Trophoblast cell (in vitro differentiated cells and primary cell): Measurements from ENCODE around the gene FLII.

Experiments used
- DNase-seq, 2 donors: peaks; one replicate each; pipeline ENCODE4 v3.0.0-alpha.2; 2016
- H2AFZ ChIP-seq: 2 replicates; pipeline ENCODE4 v1.6.1; 2013; ENCODE audit warnings: low read length, moderate library complexity, mild to moderate bottlenecking; ENCODE audit not compliant: insufficient read depth, poor library complexity
- H2AK5ac ChIP-seq: 2 replicates; pipeline ENCODE4 v1.6.1; 2013; ENCODE audit warnings: mild to moderate bottlenecking, low read length
- H2BK120ac ChIP-seq: 2 replicates; pipeline ENCODE4 v1.6.1; 2013; ENCODE audit warnings: low read length, mild to moderate bottlenecking, moderate library complexity; ENCODE audit not compliant: insufficient read depth, poor library complexity
- H2BK12ac ChIP-seq: 2 replicates; pipeline ENCODE4 v1.6.1; 2013; ENCODE audit warnings: mild to moderate bottlenecking, low read length, moderate library complexity
- H2BK5ac ChIP-seq: 2 replicates; pipeline ENCODE4 v1.6.1; 2013; ENCODE audit warnings: low read length, low read depth, moderate library complexity, mild to moderate bottlenecking; ENCODE audit not compliant: poor library complexity
- H3K14ac ChIP-seq: 2 replicates; pipeline ENCODE4 v1.6.1; 2013; ENCODE audit warnings: mild to moderate bottlenecking, low read length
- H3K18ac ChIP-seq: 2 replicates; pipeline ENCODE4 v1.6.1; 2013; ENCODE audit warnings: mild to moderate bottlenecking, low read length
- H3K23ac ChIP-seq: 2 replicates; pipeline ENCODE4 v1.6.1; 2013; ENCODE audit warnings: low read length
- H3K27ac ChIP-seq: 2 replicates; pipeline ENCODE4 v1.5.1; 2013; ENCODE audit warnings: low read depth, mild to moderate bottlenecking, inconsistent platforms, low read length, moderate library complexity
- H3K27me3 ChIP-seq: 2 replicates; pipeline ENCODE4 v1.6.1; 2013; ENCODE audit warnings: inconsistent platforms, mild to moderate bottlenecking, low read length, moderate library complexity; ENCODE audit not compliant: insufficient read depth
- H3K36me3 ChIP-seq, 2 experiments: 1 replicate in 1 of 2; 2 replicates in 1 of 2; pipeline ENCODE4 v1.6.1; 2013; ENCODE audit warnings: low read length in 2 of 2, mild to moderate bottlenecking in 2 of 2, moderate library complexity in 1 of 2; ENCODE audit not compliant: insufficient read depth in 2 of 2, control insufficient read depth in 1 of 2
- H3K4ac ChIP-seq: 2 replicates; pipeline ENCODE4 v1.6.1; 2013; ENCODE audit warnings: low read depth, mild to moderate bottlenecking, low read length, moderate library complexity
- H3K4me1 ChIP-seq, 2 experiments: 1 replicate in 1 of 2; 2 replicates in 1 of 2; pipeline ENCODE4 v1.6.1; 2013; ENCODE audit warnings: low read length in 2 of 2, mild to moderate bottlenecking in 2 of 2, moderate library complexity in 1 of 2; ENCODE audit not compliant: insufficient read depth in 2 of 2, control insufficient read depth in 1 of 2
- H3K4me2 ChIP-seq: 2 replicates; pipeline ENCODE4 v1.6.1; 2013; ENCODE audit warnings: inconsistent platforms, mild to moderate bottlenecking, low read length, moderate library complexity
- H3K4me3 ChIP-seq: 2 replicates; pipeline ENCODE4 v1.5.1; 2013; ENCODE audit warnings: mild to moderate bottlenecking, low read depth, low read length, inconsistent platforms
- H3K79me1 ChIP-seq: one replicate; pipeline ENCODE4 v1.6.1; 2013; ENCODE audit warnings: low read length
- H3K79me2 ChIP-seq: 2 replicates; pipeline ENCODE4 v1.6.1; 2013; ENCODE audit warnings: low read length, mild to moderate bottlenecking; ENCODE audit not compliant: control insufficient read depth, insufficient read depth, poor library complexity
- H3K9ac ChIP-seq: 2 replicates; pipeline ENCODE4 v1.6.1; 2013; ENCODE audit warnings: mild to moderate bottlenecking, low read length
- H3K9me3 ChIP-seq: 2 replicates; pipeline ENCODE4 v1.6.1; 2013; ENCODE audit warnings: low read depth, mild to moderate bottlenecking, control low read depth, inconsistent platforms, low read length; ENCODE audit not compliant: insufficient read depth
- H4K12ac ChIP-seq: 2 replicates; pipeline ENCODE4 v1.6.1; 2013; ENCODE audit warnings: low read depth, mild to moderate bottlenecking, low read length, moderate library complexity
- H4K8ac ChIP-seq: 2 replicates; pipeline ENCODE4 v1.6.1; 2013; ENCODE audit warnings: low read depth, mild to moderate bottlenecking, low read length, moderate library complexity
- H4K91ac ChIP-seq: one replicate; pipeline ENCODE4 v1.6.1; 2013; ENCODE audit warnings: low read depth, mild to moderate bottlenecking, low read length, moderate library complexity
- WGBS: extraction: QIAGEN DNeasy Blood & Tissue Kit; methylation state at CpG from one replicate; pipeline ENCODE4 v1.1.7; 2013; ENCODE audit warnings: missing lambda C conversion rate; ENCODE audit not compliant: insufficient read length, insufficient coverage; ENCODE audit errors: extremely low coverage; 5-methylcytosine and 5-hydroxymethylcytosine counted together

The FLII gene

DNA sequence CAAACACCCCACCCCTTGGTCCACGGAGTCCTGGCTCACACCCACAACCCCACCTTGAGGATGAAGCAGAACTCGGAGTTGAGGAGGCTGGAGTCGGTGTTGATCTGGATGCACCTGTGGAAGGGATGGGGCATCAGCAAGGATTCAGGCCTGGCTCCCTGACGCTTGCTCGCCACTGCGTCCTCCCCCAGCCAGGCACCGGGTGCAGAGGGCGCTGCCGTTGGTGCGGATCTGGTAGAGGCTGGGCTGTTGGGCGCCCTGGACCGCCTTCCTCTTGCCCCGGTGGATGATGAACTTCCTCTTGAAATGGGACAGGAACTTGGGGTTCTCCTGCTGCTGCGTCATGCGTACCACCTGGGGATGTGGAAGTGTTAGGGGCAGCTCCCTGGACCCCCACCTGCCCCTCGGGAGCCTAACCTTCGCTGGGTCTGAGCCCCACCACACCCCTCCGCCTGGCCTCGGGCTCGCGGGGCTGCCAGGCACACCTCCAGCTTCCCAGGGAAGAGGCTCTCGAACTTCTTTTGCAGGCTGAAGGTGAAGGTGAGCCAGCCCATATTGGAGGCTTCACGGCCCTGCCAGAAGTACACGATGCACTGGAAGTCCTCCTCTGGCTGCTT, 12.3 kb downstream of the FLII start:
- Histone ChIP-seq H4K12ac (no peak overlapping the region), H3K9ac (no peak overlapping the region), H3K4ac (no peak overlapping the region), H3K23ac (no peak overlapping the region), H3K79me2 (no peaks in the 10 kb centered on the region), H4K8ac (no peak overlapping the region), H2AK5ac (no peak overlapping the region), H3K4me3 (no peak overlapping the region), H3K9me3 (peaks cover under 1% of the 10 kb centered on the region), H2AFZ (no peak overlapping the region), H3K79me1 (no peaks in the 10 kb centered on the region), H3K18ac (no peak overlapping the region), H2BK120ac (no peak overlapping the region), H3K4me1 (no peaks in the 10 kb centered on the region), H3K14ac (no peak overlapping the region), H2BK5ac (no peak overlapping the region), H3K27me3 (no peaks in the 10 kb centered on the region), H3K36me3 (peaks cover 82% of the 10 kb centered on the region in 2 experiments), H3K4me2 (no peak overlapping the region), H4K91ac (no peak overlapping the region), H2BK12ac (no peak overlapping the region), H3K27ac (no peak overlapping the region)
- WGBS, result no CpG with 5 or more reads among the region's 24 CpGs
- no peak for DNase-seq

DNA sequence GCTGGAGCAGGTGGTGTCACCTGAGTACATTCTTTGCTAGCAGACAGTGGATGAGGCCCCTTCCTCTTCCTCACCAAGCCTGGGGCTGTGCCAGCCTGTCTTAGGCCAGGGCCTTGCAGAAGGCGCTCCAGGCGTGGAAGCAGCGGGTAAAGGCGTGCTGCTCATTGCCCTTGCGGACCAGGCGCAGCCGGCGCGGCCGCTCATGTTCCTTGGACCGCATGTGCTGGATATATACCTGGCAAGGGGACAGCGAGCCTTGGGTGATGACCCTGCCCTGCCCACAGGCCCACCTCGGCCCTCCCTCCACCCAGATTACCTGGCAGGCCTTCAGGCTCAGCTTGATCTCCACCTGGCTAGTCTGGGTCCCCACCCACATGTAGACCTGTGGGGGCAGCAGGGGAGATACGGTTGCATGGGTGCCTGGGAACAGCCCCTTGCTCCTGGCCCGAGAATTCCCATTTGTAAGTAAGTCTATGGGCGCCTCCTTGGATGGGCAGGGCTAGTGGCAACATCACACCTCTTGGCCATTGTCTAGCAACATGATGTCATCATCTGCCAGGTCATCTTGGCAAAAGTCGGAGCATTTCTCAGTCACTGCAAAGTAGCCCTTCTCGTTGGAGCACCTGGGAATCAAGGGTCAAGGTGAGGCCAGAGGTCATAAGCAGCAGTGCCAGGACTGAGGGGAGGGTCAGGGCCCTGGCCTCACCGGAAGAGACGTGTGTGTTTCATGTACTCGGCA, 13.3 kb downstream of the FLII start:
- Histone ChIP-seq H4K12ac (no peak overlapping the region), H3K23ac (no peak overlapping the region), H3K4me3 (no peak overlapping the region), H4K91ac (no peak overlapping the region), H3K4ac (no peak overlapping the region), H2AK5ac (no peak overlapping the region), H3K4me2 (no peak overlapping the region), H3K27ac (no peak overlapping the region), H2AFZ (no peak overlapping the region), H3K4me1 (no peaks in the 10 kb centered on the region), H3K14ac (no peak overlapping the region), H3K27me3 (no peaks in the 10 kb centered on the region), H3K36me3 (peaks cover 82% of the 10 kb centered on the region in 2 experiments), H3K79me1 (no peaks in the 10 kb centered on the region), H3K18ac (no peak overlapping the region), H2BK12ac (no peak overlapping the region), H3K9ac (no peak overlapping the region), H3K79me2 (no peaks in the 10 kb centered on the region), H2BK5ac (no peak overlapping the region), H2BK120ac (no peak overlapping the region), H4K8ac (no peak overlapping the region), H3K9me3 (peaks cover 1% of the 10 kb centered on the region)
- no peak for DNase-seq
- no CpG with 5 or more reads among the region's 21 CpGs for WGBS

DNA sequence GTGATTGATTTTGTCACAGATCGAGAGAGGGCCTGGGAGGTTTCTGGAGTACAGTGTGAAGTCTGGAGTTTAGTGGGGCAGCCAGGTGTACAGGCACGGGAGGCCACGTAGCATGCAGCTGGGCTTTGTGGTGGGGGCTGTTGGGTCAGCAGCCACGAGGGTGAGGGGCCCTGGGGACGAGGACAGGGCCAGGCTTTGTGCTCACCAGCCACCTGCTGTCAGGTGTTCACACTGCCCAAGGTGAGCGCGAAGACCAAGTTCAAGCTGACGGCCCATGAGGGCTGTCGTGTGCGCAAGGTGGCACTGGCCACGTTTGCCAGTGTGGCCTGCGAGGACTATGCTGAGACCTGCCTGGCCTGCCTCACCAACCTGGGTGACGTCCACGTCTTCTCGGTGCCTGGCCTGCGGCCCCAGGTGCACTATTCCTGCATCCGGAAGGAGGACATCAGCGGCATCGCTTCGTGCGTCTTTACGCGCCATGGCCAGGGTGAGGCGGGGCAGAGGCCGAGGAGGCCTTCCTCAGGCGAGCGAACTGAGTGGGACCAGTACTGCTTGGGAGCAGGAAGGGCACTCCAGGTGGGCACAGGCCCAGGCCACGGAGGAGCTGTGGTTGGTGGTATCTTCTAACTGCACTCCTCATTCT, 17.2 kb downstream of the FLII start:
- no peak overlapping the region for H2BK120ac ChIP-seq
- H2BK12ac ChIP-seq, result no peak overlapping the region
- no peak overlapping the region for H3K18ac ChIP-seq
- H3K4me1 ChIP-seq, result no peaks in the 10 kb centered on the region
- H2AK5ac ChIP-seq, result no peak overlapping the region
- no peak overlapping the region for H3K4me2 ChIP-seq
- H2BK5ac ChIP-seq, result no peak overlapping the region
- H4K12ac ChIP-seq, result no peak overlapping the region
- H3K4me3 ChIP-seq, result no peak overlapping the region
- no peaks in the 10 kb centered on the region for H3K79me2 ChIP-seq
- H3K4ac ChIP-seq, result no peak overlapping the region
- no peak overlapping the region for H3K14ac ChIP-seq
- DNase-seq, result no peak
- no peak overlapping the region for H4K91ac ChIP-seq
- H3K9ac ChIP-seq, result no peak overlapping the region
- no peak overlapping the region for H2AFZ ChIP-seq
- H3K27ac ChIP-seq, result no peak overlapping the region
- H3K36me3 ChIP-seq, result peaks cover 80 to 82% of the 10 kb centered on the region in 2 experiments
- no peak overlapping the region for H4K8ac ChIP-seq
- H3K27me3 ChIP-seq, result no peaks in the 10 kb centered on the region
- peaks cover 1% of the 10 kb centered on the region for H3K9me3 ChIP-seq
- no peak overlapping the region for H3K23ac ChIP-seq
- H3K79me1 ChIP-seq, result no peaks in the 10 kb centered on the region
- WGBS, result no CpG with 5 or more reads among the region's 28 CpGs

DNA sequence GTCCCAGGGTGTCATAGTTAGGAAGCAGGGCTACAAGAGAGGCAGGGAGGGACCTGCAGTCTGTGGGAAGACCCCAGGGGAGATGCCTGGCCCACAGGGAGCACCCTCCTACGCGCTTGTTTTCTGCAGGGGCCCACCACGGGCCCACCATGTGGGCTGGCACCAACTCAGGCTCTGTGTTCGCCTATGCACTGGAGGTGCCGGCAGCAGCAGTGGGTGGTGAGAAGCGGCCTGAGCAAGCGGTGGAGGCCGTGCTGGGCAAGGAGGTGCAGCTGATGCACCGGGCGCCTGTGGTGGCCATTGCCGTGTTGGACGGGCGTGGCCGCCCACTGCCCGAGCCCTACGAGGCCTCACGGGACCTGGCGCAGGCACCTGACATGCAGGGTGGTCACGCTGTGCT, 18.1 kb downstream of the FLII start:
- H2AFZ ChIP-seq, result no peak overlapping the region
- no peak overlapping the region for H4K91ac ChIP-seq
- no peak overlapping the region for H2BK5ac ChIP-seq
- peaks cover 1% of the 10 kb centered on the region for H3K9me3 ChIP-seq
- no peak for DNase-seq
- no peak overlapping the region for H4K12ac ChIP-seq
- H2BK12ac ChIP-seq, result no peak overlapping the region
- H3K14ac ChIP-seq, result no peak overlapping the region
- no CpG with 5 or more reads among the region's 19 CpGs for WGBS
- no peak overlapping the region for H3K4me2 ChIP-seq
- no peak overlapping the region for H2BK120ac ChIP-seq
- no peak overlapping the region for H3K27ac ChIP-seq
- H3K79me1 ChIP-seq, result no peaks in the 10 kb centered on the region
- no peaks in the 10 kb centered on the region for H3K4me1 ChIP-seq
- H3K4ac ChIP-seq, result no peak overlapping the region
- peaks cover 80 to 82% of the 10 kb centered on the region in 2 experiments for H3K36me3 ChIP-seq
- no peak overlapping the region for H4K8ac ChIP-seq
- H2AK5ac ChIP-seq, result no peak overlapping the region
- no peak overlapping the region for H3K23ac ChIP-seq
- no peak overlapping the region for H3K9ac ChIP-seq
- H3K27me3 ChIP-seq, result no peaks in the 10 kb centered on the region
- H3K4me3 ChIP-seq, result no peak overlapping the region
- H3K18ac ChIP-seq, result no peak overlapping the region
- no peaks in the 10 kb centered on the region for H3K79me2 ChIP-seq
